CD4-positive, alpha-beta T cell treated with Interleukin-17A for 1 hour (primary cell): ENCODE results near the gene GSTA3.
A peak's percentile ranks its signal among the peaks of the same experiment; 100 is the strongest.
"Not testable (repeated sequence)": the region's sequence is repeated elsewhere in the genome, so short reads cannot be mapped to it uniquely, and the experiment has no call there.

Experiments used
- DNase-seq: peaks from one replicate; pipeline ENCODE4 v3.0.0-alpha.2; 2020

The GSTA3 gene

GRCh38 chr6:52909131-52909530 lies 367 bp downstream of the GSTA3 start:
- no peak for DNase-seq

DNA sequence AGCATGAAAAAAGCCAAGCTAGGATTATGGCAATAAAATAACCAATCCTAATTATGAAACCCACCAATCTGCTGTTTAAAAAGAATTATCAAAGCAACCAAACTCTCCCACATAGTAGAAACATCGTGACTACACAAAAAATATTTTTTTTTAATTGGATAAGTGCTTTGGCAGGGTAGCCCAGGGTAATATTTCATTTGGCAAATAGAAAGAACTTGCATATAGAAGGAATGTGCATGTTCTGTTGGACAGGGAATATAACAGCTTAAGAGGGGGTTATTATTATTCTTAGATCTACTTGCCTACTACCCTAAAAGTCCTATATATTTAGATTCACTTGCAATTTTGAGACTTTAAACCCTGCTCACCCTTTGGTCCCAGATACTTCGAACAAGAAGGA lies 972 bp downstream of the GSTA3 start:
- DNase-seq, result no peak

- DNase-seq, result peak; percentile 32
Measured at GRCh38 chr6:52904562-52905279, 4.8 kb downstream of the GSTA3 start.

GRCh38 chr6:52900536-52900935 lies 9.0 kb downstream of the GSTA3 start:
- no peak for DNase-seq

DNA sequence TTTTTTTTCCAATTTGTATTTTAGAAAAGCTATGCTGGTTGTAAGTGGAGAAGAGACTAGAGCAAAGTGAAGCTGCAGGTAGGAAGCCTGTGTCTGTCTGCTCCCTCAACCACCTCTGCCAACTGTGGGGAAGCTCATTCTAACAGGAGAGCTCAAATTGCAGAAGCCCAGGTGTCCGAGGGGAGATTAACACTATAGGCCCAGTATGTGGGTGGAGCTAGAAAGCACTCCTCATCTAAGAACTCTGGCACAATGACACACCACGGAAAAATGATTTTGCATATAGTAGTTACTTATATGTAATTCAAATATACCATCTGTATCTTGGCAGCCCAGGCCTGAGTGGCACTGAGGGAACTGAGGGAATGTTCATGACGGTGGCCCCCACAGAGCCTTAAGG lies 13.7 kb downstream of the GSTA3 start:
- not testable (repeated sequence) for DNase-seq

- DNase-seq, result no peak
Measured at GRCh38 chr6:52894285-52894684, 15.2 kb downstream of the GSTA3 start.

DNA sequence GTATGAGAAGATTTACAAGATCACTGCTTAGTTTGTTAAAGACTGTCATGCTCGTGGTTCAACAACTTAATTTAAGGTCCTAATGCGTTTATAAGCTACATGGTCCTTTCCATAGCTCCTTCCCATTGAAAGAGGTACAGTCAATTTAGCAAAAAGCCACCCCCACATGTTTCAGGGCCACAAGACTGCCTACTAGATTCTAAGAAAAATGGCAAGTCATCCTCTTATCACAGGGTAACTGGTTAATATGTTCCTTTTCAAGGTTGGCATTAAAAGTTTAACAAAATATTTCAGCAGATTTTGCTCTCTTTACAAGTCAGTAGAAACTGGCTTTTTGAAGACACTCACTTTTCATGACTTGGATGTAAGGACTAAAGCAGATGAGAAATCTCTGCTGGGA lies 15.7 kb downstream of the GSTA3 start:
- DNase-seq, result no peak

DNA sequence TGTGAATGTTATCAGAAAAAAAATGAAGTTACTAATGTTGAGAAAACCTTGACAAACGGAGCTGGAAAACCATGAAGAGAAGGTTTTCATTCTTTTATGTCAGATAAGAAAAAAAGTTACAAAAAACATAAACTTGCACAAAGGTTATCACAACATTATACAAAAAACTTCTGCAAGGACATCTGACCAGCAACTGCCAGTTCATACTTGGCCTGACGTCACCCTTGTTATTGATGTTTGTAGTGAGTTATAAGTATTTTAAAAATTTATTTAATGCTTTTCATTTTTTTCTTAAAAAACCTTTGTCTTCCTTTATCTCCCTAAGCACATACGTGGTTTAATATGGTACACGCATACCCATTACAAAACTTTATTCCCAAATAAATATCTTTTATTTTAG lies 16.3 kb downstream of the GSTA3 start:
- DNase-seq, result no peak

GRCh38 chr6:52890018-52890417 lies 19.5 kb downstream of the GSTA3 start:
- DNase-seq, result no peak

DNA sequence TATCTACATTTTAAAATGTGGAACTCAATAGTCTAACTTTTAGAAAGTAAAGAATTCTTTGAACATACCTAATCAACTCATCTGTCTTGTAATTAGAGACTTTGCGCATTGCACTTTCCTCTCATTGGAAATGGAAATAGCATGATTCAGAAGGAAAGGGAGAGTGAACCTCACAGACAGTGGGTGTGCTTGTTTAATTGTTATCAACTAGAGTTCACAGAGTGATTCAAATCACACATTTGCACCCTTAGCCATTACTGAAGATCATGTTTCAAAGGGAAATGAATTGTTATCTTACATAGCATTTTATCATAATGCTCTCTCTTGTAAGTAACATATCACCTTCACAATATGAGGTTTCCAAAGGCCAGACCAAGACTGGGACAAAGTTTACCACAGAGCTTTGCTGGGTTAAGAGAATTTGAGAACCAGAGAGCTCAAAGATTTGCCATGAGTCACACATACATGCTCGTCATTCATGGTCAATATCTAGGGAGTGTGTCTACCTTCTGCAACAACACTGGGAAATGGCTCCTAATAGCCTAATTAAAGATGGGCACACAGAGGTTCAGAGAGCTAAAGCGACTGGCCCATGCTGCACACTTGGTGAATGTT lies 21.5 kb downstream of the GSTA3 start:
- no peak for DNase-seq

DNA sequence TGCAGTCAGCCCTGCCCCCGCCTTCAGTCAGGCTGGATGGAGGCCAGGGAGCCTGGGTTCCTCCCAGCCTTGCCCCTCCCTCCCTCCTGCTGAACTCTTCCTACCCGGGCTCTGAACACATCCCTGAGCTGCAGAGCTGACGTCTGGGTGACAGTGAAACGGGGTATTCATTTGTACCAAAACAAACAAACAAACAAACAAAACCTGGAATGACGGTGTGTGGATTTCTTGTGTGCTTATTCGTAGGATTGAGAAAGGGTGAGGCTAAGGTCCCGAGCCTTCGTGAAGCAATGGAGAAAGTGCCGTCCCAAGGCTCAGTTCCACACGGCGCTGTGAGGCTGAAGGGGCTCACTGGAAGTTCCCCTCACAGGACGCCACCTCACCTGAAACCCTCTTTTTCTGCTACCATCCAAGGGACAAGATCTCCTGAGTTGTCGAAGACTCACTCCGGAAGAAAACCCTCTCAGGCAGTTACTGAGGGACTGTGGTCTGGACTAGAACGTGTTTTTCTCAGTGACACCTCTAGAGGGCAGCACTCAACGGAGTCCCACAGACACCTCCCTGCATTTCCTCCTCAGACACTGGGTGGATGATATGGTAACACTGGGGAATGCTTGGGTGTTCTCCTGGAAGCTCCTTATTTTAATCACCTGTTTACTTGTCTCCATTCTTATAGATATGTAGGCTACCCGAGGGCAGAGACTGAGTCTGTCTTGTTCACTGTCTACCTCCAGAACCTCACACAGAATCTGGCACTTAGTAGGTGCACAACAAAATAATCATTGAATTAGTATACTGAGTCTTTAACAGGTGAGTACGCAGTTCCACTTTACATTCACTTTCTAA lies 27.3 kb downstream of the GSTA3 start:
- DNase-seq, result peak; percentile 78

DNA sequence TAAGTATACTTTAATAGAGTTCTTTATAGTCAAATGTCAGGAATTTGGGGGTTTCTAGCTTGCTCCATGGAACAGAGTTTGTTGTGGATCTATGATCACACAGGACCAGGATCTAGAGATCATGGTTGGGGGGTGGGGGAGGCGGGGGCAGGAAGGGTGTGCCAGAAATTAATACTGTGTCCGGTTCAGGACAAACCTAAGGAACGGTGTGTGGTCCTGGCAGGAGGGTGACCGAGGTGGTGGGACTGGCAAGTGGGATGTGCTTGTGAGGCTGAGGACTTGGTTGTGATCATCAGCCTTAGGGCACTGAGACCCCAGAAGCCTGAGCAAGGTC lies 27.9 kb downstream of the GSTA3 start:
- DNase-seq, result no peak

GRCh38 chr6:52877786-52878185 lies 31.7 kb downstream of the GSTA3 start:
- DNase-seq, result no peak

- no peak for DNase-seq
Measured at GRCh38 chr6:52877168-52877567, 32.3 kb downstream of the GSTA3 start.

DNA sequence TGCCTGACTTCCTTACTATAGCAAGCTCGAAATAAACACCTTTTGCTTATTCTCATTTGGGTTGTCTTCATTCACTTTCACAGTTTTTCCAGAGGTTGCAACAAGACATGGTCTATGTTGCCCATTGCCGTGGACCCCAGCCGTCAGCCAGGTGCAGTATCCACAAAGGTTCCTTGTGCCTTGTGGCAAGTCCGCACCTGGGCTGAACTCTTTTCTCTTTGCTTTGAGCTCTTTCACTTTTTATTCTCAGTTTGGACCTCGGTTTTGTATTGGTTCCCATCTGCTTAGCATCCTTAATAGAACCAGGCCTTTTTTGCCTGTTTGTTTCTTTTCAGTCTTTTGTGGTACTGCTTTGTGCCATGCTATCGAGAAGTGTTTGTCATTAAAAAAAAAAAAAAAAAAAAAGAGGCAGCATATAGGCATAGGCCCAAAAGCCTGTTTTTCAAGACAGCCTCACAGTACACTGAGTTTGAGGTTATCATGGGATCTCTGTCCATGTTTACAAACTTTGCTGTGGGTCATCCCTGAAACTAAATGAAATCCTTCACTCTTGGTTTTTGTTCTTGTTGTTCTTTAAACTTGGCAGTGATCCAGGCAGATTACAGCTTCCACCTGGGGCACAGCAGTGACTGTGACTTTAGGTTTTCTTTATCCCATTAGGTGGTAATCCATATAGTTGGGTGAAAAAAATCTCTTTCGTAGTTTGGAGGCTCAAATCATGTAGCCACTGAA lies 33.3 kb downstream of the GSTA3 start:
- DNase-seq, result no peak

- no peak for DNase-seq
Measured at GRCh38 chr6:52872031-52872430, 37.5 kb downstream of the GSTA3 start.

DNA sequence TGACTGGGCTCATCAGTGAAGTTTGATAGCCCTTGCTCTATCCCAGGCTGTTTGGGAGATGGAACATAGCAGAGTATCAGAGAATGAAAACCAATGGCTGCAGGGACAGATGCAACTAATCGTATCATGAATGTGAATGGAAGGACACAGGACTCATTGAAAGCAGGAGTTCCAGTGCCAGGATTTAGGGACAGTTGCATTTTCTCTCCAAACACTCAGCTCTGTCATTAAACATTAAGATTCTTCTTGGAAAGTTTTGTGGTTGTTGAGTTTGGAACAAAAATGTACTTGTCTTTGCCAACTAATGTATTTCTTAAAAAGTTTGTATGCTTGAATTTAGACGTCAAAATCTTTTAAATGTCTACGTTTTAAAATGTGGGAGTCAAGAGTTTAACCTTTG lies 37.9 kb downstream of the GSTA3 start:
- no peak for DNase-seq

DNA sequence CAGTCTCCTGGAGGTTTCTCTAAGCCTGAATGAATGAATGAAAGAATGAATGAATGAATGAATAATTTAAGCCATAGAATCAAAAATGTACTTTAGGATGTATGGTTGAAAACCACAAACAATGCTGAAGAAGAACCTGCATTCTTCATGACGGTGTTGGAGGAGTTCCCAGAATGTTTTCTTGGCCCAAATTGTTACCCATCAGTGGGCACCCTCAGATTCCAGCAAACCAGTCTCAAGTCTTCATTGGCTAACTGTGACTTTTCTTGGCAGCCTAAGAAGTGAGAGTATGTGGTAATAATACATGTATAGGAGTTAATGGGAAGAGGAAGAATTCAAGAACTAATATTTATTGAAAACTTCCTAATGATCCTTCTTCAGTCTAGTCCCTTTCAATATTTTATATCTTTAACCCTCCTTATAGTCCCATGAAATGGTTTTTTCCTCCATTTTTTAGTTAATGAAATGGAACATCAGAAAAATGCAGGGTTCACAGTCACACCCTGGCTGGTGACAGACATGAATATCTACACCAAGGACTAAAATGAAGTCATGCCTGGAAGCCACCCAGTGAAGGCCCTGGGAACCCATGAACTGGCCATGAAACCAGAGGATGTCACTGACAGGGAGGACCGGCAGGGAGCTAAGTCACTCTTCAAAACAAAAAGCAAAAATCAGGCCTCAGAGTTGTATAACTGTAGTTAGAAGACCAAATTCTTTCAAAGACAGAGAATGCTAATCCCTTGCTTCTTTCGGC lies 39.0 kb downstream of the GSTA3 start:
- not testable (repeated sequence) for DNase-seq

DNA sequence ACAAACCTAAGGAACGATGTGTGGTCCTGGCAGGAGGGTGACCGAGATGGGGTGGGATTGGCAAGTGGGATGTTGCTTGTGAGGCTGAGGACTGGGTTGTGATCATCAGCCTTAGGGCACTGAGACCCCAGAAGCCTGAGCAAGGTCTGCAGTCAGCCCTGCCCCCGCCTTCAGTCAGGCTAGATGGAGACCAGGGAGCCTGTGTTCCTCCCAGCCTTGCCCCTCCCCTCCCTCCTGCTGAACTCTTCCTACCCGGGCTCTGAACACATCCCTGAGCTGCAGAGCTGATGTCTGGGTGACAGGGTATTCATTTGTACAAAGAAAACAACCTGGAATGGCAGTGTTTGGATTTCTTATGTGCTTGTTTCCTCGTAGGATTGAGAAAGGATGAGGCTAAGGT lies 40.6 kb downstream of the GSTA3 start:
- DNase-seq, result not testable (repeated sequence)

DNA sequence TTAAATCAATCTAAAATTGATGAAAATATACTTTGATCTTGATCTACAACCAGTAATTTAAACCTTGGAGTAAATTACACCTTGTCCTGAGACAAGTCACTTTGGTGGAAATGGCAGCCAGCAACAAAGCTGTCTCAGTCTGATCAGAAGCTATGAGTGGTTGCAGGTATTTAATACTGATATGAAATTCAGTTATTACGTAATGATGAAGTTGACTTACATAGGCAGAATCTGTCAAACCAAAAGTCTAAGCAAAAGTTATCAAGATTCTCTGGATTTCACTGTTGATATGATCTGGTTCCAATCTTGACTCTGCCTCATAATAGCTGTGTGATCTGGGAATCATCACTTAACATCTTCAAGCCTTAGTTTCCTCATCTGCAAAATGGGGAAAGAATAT lies 41.3 kb downstream of the GSTA3 start:
- DNase-seq, result no peak

DNA sequence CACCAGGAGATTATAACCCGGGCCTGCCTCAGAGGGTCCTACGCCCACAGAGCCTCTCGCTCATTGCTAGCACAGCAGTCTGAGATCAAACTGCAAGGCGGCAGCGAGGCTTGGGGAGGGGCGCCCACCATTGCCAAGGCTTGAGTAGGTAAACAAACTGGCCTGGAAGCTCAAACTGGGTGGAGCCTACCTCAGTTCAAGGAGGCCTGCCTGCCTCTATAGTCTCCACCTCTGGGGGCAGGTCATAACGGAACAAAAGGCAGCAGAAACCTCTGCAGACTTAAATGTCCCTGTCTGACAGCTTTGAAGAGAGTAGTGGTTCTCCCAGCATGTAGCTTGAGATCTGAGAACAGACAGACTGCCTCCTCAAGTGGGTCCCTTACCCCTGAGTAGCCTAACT lies 48.3 kb downstream of the GSTA3 start:
- not testable (repeated sequence) for DNase-seq

DNA sequence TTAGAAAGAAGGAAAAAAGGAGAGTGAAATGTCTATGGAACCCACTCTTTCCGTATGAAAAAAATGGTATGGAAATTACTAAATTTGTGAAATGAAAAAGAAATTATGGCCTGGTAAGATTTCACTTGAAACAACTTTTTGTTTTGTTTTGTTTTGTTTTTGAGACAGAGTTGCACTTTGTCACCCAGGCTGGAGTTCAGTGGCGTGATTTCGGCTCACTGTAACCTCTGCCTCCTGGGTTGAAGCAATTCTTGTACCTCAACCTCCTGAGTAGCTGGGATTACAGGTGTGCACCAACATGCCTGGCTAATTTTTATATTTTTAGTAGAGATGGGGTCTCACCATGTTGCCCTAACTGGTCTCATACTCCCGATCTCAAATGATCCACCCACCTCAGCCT lies 51.1 kb downstream of the GSTA3 start:
- no peak for DNase-seq

- not testable (repeated sequence) for DNase-seq
Measured at GRCh38 chr6:52856137-52856536, 53.4 kb downstream of the GSTA3 start.
